Measurements from ENCODE around the gene DPH6.

DNA sequence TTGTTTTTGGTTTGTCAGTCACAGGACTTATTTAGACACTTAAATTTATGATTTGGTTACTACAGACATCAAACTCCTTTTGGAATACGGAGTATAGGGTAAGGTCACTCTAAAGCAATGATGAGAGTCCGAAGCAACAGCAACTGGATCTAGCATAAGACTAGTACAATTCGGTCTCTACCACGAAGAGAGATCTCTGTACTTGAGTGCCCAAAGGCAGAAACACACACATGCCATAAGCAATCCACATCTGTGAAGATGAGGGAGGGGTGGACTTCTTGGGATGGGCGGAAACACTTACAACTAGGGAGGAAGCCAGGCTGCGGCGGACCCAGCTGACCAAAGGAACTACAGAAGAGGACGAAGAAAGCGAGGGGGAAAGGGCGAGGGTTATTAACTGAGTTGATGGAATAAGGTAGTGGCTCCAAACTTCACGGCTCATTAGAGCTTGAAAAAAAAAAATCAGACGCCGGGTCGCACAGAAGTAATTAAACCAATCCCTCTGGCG is 595 bp downstream of the DPH6 start:
- no peak for TF ChIP-seq POLR2AphosphoS5 (IDR thresholded peaks at IDR 0.05; ENCODE audit: low read depth, low read length)
- TF ChIP-seq POLR2A (IDR thresholded peaks at IDR 0.05; ENCODE audit: low read depth, low read length): no peak

All from GM12892 (cell line).